CD4-positive, alpha-beta T cell (primary cell): ENCODE measurements around the gene RXRA. TPM values are rescaled to one million over a fixed set of nuclear protein-coding genes. Genes with fewer than 3 reads are reported as not detected.

Experiments used
- ATAC-seq: fragments of 200-7000 bp; cut with Tn5 transposase; one replicate; pipeline ENCODE4 v1.10.0; 2022; ENCODE audit warnings: mild to moderate bottlenecking; ENCODE audit not compliant: poor library complexity
- CTCF ChIA-PET: fragments of 350-600 bp; sonication (Branson Sonifier 250); formaldehyde crosslinking; loops from one replicate; lab custom pipeline; 2021; ENCODE audit warnings: antibody characterized with exemption, inconsistent platforms; lab: Charles Lee
- POLR2A ChIA-PET: fragments of 350-600 bp; sonication (Branson Sonifier 250); formaldehyde crosslinking; loops from one replicate; lab custom pipeline; 2021; ENCODE audit warnings: antibody characterized with exemption, inconsistent platforms; lab: Charles Lee
- DNase-seq, 14 experiments: peaks; one replicate each; pipeline ENCODE4 v3.0.0-alpha.2; 2013 to 2020; ENCODE audit warnings: mixed read lengths in 2 of 14
- H3K27ac ChIP-seq, 2 donors: one replicate each; pipeline versions ENCODE4 v1.5.1 to v1.7.0; 2013; ENCODE audit warnings: low read length in 2 of 2, low read depth in 1 of 2, mild to moderate bottlenecking in 1 of 2
- H3K27me3 ChIP-seq, 2 experiments: 1 replicate in 1 of 2; 2 replicates in 1 of 2; pipeline versions ENCODE4 v1.6.1 to v1.7.0; 2013; ENCODE audit warnings: low read length in 2 of 2, control low read depth in 1 of 2, mild to moderate bottlenecking in 1 of 2, moderate library complexity in 1 of 2; ENCODE audit not compliant: insufficient read depth in 2 of 2, control insufficient read depth in 1 of 2
- H3K36me3 ChIP-seq: one replicate; pipeline ENCODE4 v1.6.1; 2013; ENCODE audit warnings: low read length, control low read depth; ENCODE audit not compliant: insufficient read depth
- H3K4me1 ChIP-seq: one replicate; pipeline ENCODE4 v1.6.1; 2013; ENCODE audit warnings: low read length, control low read depth; ENCODE audit not compliant: insufficient read depth
- H3K4me3 ChIP-seq: one replicate; pipeline ENCODE4 v1.5.1; 2013; ENCODE audit warnings: mild to moderate bottlenecking, low read length, moderate library complexity
- H3K9me3 ChIP-seq, 2 experiments: 1 replicate in 1 of 2; 2 replicates in 1 of 2; pipeline versions ENCODE4 v1.6.1 to v1.7.0; 2013; ENCODE audit warnings: low read length in 2 of 2, mild to moderate bottlenecking in 2 of 2, control low read depth in 1 of 2, moderate library complexity in 1 of 2; ENCODE audit not compliant: control insufficient read depth in 1 of 2, insufficient read depth in 1 of 2
- H3K27ac Mint-ChIP-seq: one replicate; pipeline ENCODE4 v1.8.0; 2020; ENCODE audit warnings: mixed read lengths
- H3K27me3 Mint-ChIP-seq: one replicate; pipeline ENCODE4 v1.8.0; 2021; ENCODE audit warnings: mixed read lengths
- H3K36me3 Mint-ChIP-seq: one replicate; pipeline ENCODE4 v1.8.0; 2021; ENCODE audit warnings: low read depth, mixed read lengths
- H3K4me1 Mint-ChIP-seq: one replicate; pipeline ENCODE4 v1.8.0; 2021; ENCODE audit warnings: low read depth, mixed read lengths
- H3K4me3 Mint-ChIP-seq: one replicate; pipeline ENCODE4 v1.8.0; 2020; ENCODE audit warnings: mild to moderate bottlenecking, mixed read lengths
- H3K9me3 Mint-ChIP-seq: one replicate; pipeline ENCODE4 v1.8.0; 2020; ENCODE audit warnings: mixed read lengths
- intact Hi-C, 2 experiments: fragments of 100-400 bp; cut with DNase I in 1 of 2; cut with micrococcal nuclease in 1 of 2; formaldehyde crosslinking; loops; one replicate each; pipeline versions ENCODE4 v1.15.1 to v1.9.0; 2023 to 2025; cut with DNase I, micrococcal nuclease
- total RNA-seq, 174 experiments: library from RNA in 2 of 174; stranded (reverse) in 2 of 174; gene quantifications; one replicate each; pipeline ENCODE4 v1.2.3 and lab custom pipeline; 2021 to 2026
- TF ChIP-seq, protein P1 (sequence below): fragments of 200-600 bp; IDR thresholded peaks from one replicate; pipeline ENCODE4 v1.8.0; 2022; ENCODE audit warnings: antibody characterized with exemption, mild to moderate bottlenecking

The RXRA gene
- total RNA-seq, 2 experiments from 2014 or later: 7.3 to 8.4 TPM

DNA sequence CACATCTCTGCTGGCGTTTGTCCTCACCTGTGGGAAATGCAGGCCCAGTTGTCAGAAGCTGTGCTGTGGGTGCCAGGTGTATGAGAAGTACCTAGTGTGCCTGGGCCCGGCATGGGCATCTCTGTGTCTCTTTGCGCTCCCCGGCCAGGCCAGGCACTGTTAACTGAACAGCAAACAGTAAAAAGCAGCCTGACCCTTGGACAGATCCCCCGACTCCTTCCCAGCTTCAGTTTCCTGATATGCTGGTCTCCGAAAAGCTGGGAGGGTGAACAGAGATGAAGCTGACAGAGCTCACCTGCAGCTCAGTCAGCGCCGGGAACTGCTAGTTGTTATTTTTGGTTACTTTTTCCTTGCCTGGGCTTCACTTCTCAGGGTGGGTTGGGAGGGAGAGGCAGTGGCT is 28.9 kb downstream of the RXRA start:
- peaks cover 2% of the 10 kb centered on the region for H3K4me1 ChIP-seq

DNA sequence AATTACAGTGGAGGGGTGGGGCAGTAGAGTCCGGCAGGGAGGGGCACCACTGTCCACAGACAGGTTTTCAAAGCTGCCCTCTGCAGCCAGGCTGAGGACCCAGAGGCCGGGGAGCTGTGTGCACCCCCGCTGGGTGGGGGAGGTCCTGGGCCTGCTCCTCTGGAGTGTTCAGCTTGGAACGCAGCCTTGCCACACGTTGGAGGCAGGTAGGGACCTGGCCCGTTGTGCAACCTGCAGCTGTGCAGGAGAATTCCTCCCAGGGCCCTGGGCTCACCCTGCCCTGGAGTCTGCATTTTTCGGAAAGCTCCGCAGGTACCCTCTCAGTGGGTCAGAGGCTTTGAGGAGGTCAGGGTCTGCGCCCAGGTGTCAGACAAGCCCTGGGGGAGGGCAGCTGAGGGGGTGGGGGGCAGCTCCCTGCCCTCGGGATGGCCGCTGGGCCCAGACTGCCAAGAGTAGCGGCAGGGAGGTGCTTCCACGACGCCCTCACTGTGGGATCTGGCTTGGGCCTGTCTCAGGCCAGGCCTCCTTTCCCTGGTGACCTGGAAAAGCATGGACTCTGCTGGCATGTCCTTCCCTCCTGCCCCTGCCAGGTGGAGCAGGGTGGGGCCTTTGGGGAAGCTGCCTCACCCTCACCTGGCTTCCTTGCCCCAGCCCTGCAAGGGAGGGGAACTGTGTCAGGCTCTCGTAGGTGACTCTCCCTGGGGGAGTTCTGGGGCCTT is 29.5 kb downstream of the RXRA start:
- TF ChIP-seq, protein P1, sequence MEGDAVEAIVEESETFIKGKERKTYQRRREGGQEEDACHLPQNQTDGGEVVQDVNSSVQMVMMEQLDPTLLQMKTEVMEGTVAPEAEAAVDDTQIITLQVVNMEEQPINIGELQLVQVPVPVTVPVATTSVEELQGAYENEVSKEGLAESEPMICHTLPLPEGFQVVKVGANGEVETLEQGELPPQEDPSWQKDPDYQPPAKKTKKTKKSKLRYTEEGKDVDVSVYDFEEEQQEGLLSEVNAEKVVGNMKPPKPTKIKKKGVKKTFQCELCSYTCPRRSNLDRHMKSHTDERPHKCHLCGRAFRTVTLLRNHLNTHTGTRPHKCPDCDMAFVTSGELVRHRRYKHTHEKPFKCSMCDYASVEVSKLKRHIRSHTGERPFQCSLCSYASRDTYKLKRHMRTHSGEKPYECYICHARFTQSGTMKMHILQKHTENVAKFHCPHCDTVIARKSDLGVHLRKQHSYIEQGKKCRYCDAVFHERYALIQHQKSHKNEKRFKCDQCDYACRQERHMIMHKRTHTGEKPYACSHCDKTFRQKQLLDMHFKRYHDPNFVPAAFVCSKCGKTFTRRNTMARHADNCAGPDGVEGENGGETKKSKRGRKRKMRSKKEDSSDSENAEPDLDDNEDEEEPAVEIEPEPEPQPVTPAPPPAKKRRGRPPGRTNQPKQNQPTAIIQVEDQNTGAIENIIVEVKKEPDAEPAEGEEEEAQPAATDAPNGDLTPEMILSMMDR: no peak
- H3K27ac Mint-ChIP-seq: no peak overlapping the region
- H3K4me1 Mint-ChIP-seq: no peaks in the 10 kb centered on the region
- intact Hi-C loops: no loop called here
- ChIA-PET CTCF (no interaction called here), POLR2A (no interaction called here)
- no peak for ATAC-seq
- DNase-seq: no peak
- Histone ChIP-seq H3K27ac (no peak overlapping the region), H3K9me3 (no peaks in the 10 kb centered on the region), H3K27me3 (no peaks in the 10 kb centered on the region), H3K36me3 (no peaks in the 10 kb centered on the region), H3K4me1 (no peaks in the 10 kb centered on the region), H3K4me3 (no peak overlapping the region)
- H3K4me3 Mint-ChIP-seq: no peak overlapping the region
- H3K36me3 Mint-ChIP-seq: no peaks in the 10 kb centered on the region
- H3K27me3 Mint-ChIP-seq: no peaks in the 10 kb centered on the region
- H3K9me3 Mint-ChIP-seq: no peaks in the 10 kb centered on the region

More for the DNA sequence above, 28.9 kb downstream of the RXRA start:
- H3K27me3 ChIP-seq: no peaks in the 10 kb centered on the region
- no peaks in the 10 kb centered on the region for H3K9me3 ChIP-seq
- Mint-ChIP-seq H3K4me1 (no peaks in the 10 kb centered on the region), H3K27ac (no peak overlapping the region), H3K36me3 (no peaks in the 10 kb centered on the region), H3K9me3 (no peaks in the 10 kb centered on the region), H3K4me3 (no peak overlapping the region), H3K27me3 (no peaks in the 10 kb centered on the region)
- ChIA-PET CTCF (no interaction called here), POLR2A (no interaction called here)
- no peaks in the 10 kb centered on the region for H3K36me3 ChIP-seq
- ATAC-seq: no peak
- no peak for DNase-seq
- TF ChIP-seq, protein P1: no peak
- no peak overlapping the region for H3K27ac ChIP-seq
- intact Hi-C loops: no loop called here
- no peak overlapping the region for H3K4me3 ChIP-seq

DNA sequence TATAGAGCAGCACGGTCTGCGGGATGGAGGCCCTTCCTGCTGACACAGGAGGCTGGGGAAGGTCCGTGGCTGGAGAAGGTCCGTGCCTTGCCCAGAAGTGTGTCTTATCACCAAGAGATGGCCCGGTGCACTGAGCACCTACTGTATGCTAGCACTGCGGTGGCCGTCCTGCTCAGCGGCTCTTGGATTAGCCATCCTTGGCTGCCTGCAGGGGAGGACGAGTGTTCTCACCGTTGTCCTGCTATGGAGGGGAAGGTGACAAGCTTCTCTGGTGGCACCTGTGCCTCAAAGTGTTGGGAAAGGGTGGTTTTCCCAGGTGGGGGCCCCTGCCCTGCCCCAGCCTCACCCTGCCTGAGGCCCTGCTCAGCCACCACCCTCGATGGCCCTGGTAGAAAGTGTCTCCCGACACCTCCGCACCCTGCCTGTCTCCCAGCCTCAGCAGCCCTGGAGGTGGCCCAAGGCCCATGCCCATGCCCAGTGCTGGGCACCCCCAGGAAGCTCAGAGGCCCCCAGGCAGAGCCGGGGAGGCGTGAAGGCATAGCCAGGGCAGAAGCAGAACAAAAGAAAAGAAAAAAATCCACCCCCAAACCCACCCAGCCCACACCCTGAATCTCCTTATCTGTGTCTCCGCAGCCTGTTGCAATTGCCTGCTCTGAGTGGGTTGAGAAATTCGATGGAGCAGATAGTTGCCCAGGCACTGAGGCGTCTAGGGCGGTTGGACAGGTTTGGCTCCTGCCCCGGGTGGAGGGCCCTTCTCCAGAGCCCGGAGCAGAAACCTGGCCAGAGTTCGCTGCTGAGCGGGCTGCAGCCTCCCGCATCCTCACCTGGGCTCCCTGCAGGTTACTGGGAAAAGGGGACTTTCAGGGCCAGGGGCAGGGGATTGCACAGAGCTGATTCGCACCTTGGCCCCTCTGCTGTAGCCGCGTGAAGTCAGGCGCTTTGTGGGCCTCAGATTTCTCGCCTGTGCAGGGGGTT is 30.5 kb downstream of the RXRA start:
- Histone ChIP-seq H3K27ac (no peak overlapping the region), H3K9me3 (no peaks in the 10 kb centered on the region), H3K4me1 (no peaks in the 10 kb centered on the region), H3K4me3 (no peak overlapping the region), H3K27me3 (no peaks in the 10 kb centered on the region), H3K36me3 (no peaks in the 10 kb centered on the region)
- Mint-ChIP-seq H3K27me3 (no peaks in the 10 kb centered on the region), H3K36me3 (no peaks in the 10 kb centered on the region), H3K27ac (no peak overlapping the region), H3K4me1 (no peaks in the 10 kb centered on the region), H3K9me3 (no peaks in the 10 kb centered on the region), H3K4me3 (no peak overlapping the region)
- CTCF ChIA-PET: no interaction called here
- DNase-seq: no peak
- intact Hi-C loops: no loop called here
- TF ChIP-seq, protein P1: no peak
- no peak for ATAC-seq
- POLR2A ChIA-PET: no interaction called here
